Natural killer cell (primary cell): ENCODE data around the gene FERD3L. TPM values are rescaled to one million over a fixed set of nuclear protein-coding genes. Genes with fewer than 3 reads are reported as not detected.

Experiments used
- ATAC-seq, 3 donors: fragments of 150-1000 bp in 2 of 3; fragments of 200-7000 bp in 1 of 3; cut with Tn5 transposase; 1 replicate in 1 of 3; 2 replicates in 2 of 3; pipeline ENCODE4 v1.10.0; 2021; ENCODE audit warnings: mild to moderate bottlenecking in 2 of 3, moderate library complexity in 2 of 3
- DNase-seq, 2 donors: peaks; one replicate each; pipeline versions ENCODE4 v3.0.0 to v3.0.0-alpha.2; 2013 to 2021; ENCODE audit warnings: mixed read lengths in 1 of 2
- H3K27ac ChIP-seq: one replicate; pipeline ENCODE4 v1.5.1; 2013; ENCODE audit warnings: mild to moderate bottlenecking, low read length
- H3K27me3 ChIP-seq: one replicate; pipeline ENCODE4 v1.6.1; 2013; ENCODE audit warnings: low read length; ENCODE audit not compliant: control insufficient read depth, insufficient read depth
- H3K36me3 ChIP-seq: one replicate; pipeline ENCODE4 v1.6.1; 2013; ENCODE audit warnings: low read length; ENCODE audit not compliant: control insufficient read depth, insufficient read depth
- H3K4me1 ChIP-seq: one replicate; pipeline ENCODE4 v1.6.1; 2013; ENCODE audit warnings: low read length; ENCODE audit not compliant: control insufficient read depth, insufficient read depth
- H3K4me3 ChIP-seq: one replicate; pipeline ENCODE4 v1.5.1; 2013; ENCODE audit warnings: low read length
- H3K9me3 ChIP-seq: one replicate; pipeline ENCODE4 v1.6.1; 2013; ENCODE audit warnings: low read length; ENCODE audit not compliant: control insufficient read depth, insufficient read depth
- H3K27ac Mint-ChIP-seq, 2 donors: one replicate each; pipeline ENCODE4 v1.8.0; 2022; ENCODE audit warnings: mild to moderate bottlenecking in 2 of 2, mixed read lengths in 2 of 2, moderate library complexity in 1 of 2
- H3K27me3 Mint-ChIP-seq, 2 donors: one replicate each; pipeline ENCODE4 v1.8.0; 2022; ENCODE audit warnings: low read depth in 2 of 2, mixed read lengths in 2 of 2
- H3K36me3 Mint-ChIP-seq: one replicate; pipeline ENCODE4 v1.8.0; 2022; ENCODE audit warnings: mixed read lengths
- H3K4me1 Mint-ChIP-seq, 2 donors: one replicate each; pipeline ENCODE4 v1.8.0; 2022; ENCODE audit warnings: mixed read lengths in 2 of 2
- H3K4me3 Mint-ChIP-seq: one replicate; pipeline ENCODE4 v1.8.0; 2022; ENCODE audit warnings: mild to moderate bottlenecking, moderate library complexity, mixed read lengths
- H3K9me3 Mint-ChIP-seq, 2 donors: one replicate each; pipeline ENCODE4 v1.8.0; 2022; ENCODE audit warnings: mixed read lengths in 2 of 2
- CTCF ChIP-seq: fragments of 200-600 bp; IDR thresholded peaks from one replicate; pipeline ENCODE4 v1.8.0; 2022; ENCODE audit warnings: antibody characterized with exemption
- WGBS: methylation state at CpG from one replicate; pipeline ENCODE4 v1.1.7; 2013; ENCODE audit warnings: missing lambda C conversion rate; ENCODE audit not compliant: insufficient coverage; 5-methylcytosine and 5-hydroxymethylcytosine counted together
- intact Hi-C: fragments of 100-400 bp; cut with micrococcal nuclease; formaldehyde crosslinking; loops from one replicate; pipeline ENCODE4 v1.14.2; 2022
- total RNA-seq, 4 donors: library from RNA; stranded (reverse); fragments of 120-200 nt in 1 of 4; gene quantifications; one replicate each; pipeline versions ENCODE4 v1.2.3 to v1.2.4, GENCODE V29; 2013 to 2022

FERD3L gene
- total RNA-seq, 3 donors from 2014 or later (not counting 1 experiment from before 2014, with no cell fraction given), result not detected

- intact Hi-C loops, result no loop called here
- H3K27me3 ChIP-seq, result peaks cover 66% of the 10 kb centered on the region
- H3K27ac ChIP-seq, result no peak overlapping the region
- ATAC-seq (peak in 2 of 3 donors; percentile 26 to 50), DNase-seq (no peak)
- H3K27ac Mint-ChIP-seq, result no peak overlapping the region
- no peak for TF ChIP-seq CTCF
- no peak overlapping the region for H3K4me3 ChIP-seq
- H3K4me3 Mint-ChIP-seq, result peak overlapping the region; percentile 71
- peaks cover 20% of the 10 kb centered on the region for H3K4me1 ChIP-seq
- H3K4me1 Mint-ChIP-seq, result peaks cover 0 to 5% of the 10 kb centered on the region in 2 donors
- no peaks in the 10 kb centered on the region for H3K36me3 Mint-ChIP-seq
- WGBS, result 2% methylated on average over 50 of the region's 51 CpGs
- H3K27me3 Mint-ChIP-seq, result peaks cover 45 to 59% of the 10 kb centered on the region in 2 donors
- H3K9me3 ChIP-seq, result no peaks in the 10 kb centered on the region
- H3K36me3 ChIP-seq, result no peaks in the 10 kb centered on the region
- H3K9me3 Mint-ChIP-seq, result no peaks in the 10 kb centered on the region
These were observed 27.2 kb downstream of the FERD3L start for GRCh38 chr7:19117870-19118608.

- Mint-ChIP-seq H3K4me3 (peak within 1 kb of the TSS; percentile 71), H3K27me3 (peaks cover 47 to 56% of the 10 kb centered on the region in 2 donors), H3K4me1 (peaks cover 0 to 5% of the 10 kb centered on the region in 2 donors), H3K27ac (no peak within 1 kb of the TSS), H3K9me3 (no peaks in the 10 kb centered on the region), H3K36me3 (no peaks in the 10 kb centered on the region)
- Histone ChIP-seq H3K4me1 (peaks cover 24% of the 10 kb centered on the region), H3K9me3 (no peaks in the 10 kb centered on the region), H3K4me3 (peak within 1 kb of the TSS; percentile 13), H3K27me3 (peaks cover 74% of the 10 kb centered on the region), H3K27ac (no peak within 1 kb of the TSS), H3K36me3 (no peaks in the 10 kb centered on the region)
- no peak for DNase-seq
- peak in 2 of 3 donors; percentile 34 to 52 for ATAC-seq
- intact Hi-C loops, result no loop called here
- TF ChIP-seq CTCF, result no peak
- 1% methylated on average over 91 of the region's 91 CpGs for WGBS
These were observed 27.9 kb downstream of the FERD3L start, which contains the start of gene TWIST1 for GRCh38 chr7:19117091-19117869. Gene TWIST1, minus strand, starts transcription at chr7:19117636. Its CDS starts 315 bp downstream, at chr7:19117321.

GRCh38 chr7:19116121-19117090 is 28.8 kb downstream of the FERD3L start:
- peaks cover 52 to 56% of the 10 kb centered on the region in 2 donors for H3K27me3 Mint-ChIP-seq
- intact Hi-C loops, result no loop called here
- no peak for TF ChIP-seq CTCF
- peak overlapping the region; percentile 13 for H3K4me3 ChIP-seq
- H3K4me3 Mint-ChIP-seq, result peak overlapping the region; percentile 75
- H3K9me3 Mint-ChIP-seq, result no peaks in the 10 kb centered on the region
- peaks cover 70% of the 10 kb centered on the region for H3K27me3 ChIP-seq
- no peaks in the 10 kb centered on the region for H3K36me3 Mint-ChIP-seq
- H3K36me3 ChIP-seq, result no peaks in the 10 kb centered on the region
- H3K4me1 Mint-ChIP-seq, result peaks cover 0 to 5% of the 10 kb centered on the region in 2 donors
- ATAC-seq (peak in 2 of 3 donors; percentile 7 to 9), DNase-seq (no peak)
- 1% methylated on average over 68 of the region's 70 CpGs for whole genome bisulfite sequencing
- H3K27ac Mint-ChIP-seq, result no peak overlapping the region
- H3K27ac ChIP-seq, result no peak overlapping the region
- no peaks in the 10 kb centered on the region for H3K9me3 ChIP-seq
- H3K4me1 ChIP-seq, result peaks cover 25% of the 10 kb centered on the region
